Measurements from ENCODE around the gene KMT2D.

The KMT2D gene

DNA sequence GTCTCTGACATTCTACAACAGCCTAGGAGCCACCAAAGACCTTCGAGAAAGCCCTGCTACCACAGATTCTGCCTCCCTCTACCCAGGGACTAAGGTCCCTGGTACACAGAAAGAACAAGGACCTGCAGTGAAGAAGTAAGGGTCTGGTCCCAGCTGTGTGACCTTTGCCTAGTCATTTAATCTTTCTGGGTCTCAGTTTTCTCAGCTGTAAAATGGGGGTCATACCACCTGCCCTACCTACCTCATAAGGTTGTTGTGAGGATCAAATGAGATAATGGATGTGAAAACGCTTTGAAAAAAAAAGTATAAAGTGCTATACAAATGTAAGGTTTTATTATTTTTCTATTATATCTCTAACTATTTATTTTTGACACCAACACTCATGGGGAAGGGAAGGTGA is 36.8 kb downstream of the KMT2D start:
- no peak for TF ChIP-seq JUND (IDR thresholded peaks at IDR 0.05; ENCODE audit: low read depth)
- DNase-seq (ENCODE audit: low read depth in 1 of 2, low spot score in 1 of 2), result no peak
- in situ Hi-C loops (cut with HindIII; ENCODE audit: low pct_unique_long_range_greater_than_20kb, low sequenced_read_pairs), result no loop called here

DNA sequence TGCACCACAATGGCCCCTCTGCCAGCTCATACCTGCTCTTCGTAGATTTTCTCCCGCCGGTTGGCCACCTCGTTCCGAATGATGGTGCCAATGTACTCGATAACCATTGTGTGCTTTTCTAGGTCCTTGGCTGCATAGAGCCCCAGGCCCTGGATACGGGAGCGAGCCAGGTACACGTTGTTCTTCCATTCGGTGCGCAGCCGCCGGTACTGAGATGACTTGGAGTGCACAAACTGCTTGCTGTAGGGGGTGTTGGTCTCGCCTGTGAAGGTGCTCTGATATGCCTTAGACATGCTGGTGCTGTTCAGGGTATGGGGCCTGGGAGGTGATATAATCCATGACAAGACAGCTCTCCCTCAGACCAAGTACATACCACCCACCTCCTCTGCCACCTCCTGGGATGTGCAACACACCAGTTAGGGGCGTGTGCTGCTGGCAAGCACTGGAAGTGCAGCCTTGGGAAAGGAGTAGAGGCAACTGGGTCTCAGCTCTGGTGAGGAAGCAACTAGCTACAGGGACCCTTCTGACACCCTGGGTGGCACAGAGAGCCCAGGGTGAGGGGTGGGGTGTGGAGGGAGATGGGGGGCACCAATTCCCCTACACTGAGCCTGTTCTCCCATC is 37.9 kb downstream of the KMT2D start:
- no peak for DNase-seq (ENCODE audit: low read depth in 1 of 2, low spot score in 1 of 2)
- TF ChIP-seq JUND (IDR thresholded peaks at IDR 0.05; ENCODE audit: low read depth), result no peak
- in situ Hi-C loops (cut with HindIII; ENCODE audit: low pct_unique_long_range_greater_than_20kb, low sequenced_read_pairs), result no loop called here

DNA sequence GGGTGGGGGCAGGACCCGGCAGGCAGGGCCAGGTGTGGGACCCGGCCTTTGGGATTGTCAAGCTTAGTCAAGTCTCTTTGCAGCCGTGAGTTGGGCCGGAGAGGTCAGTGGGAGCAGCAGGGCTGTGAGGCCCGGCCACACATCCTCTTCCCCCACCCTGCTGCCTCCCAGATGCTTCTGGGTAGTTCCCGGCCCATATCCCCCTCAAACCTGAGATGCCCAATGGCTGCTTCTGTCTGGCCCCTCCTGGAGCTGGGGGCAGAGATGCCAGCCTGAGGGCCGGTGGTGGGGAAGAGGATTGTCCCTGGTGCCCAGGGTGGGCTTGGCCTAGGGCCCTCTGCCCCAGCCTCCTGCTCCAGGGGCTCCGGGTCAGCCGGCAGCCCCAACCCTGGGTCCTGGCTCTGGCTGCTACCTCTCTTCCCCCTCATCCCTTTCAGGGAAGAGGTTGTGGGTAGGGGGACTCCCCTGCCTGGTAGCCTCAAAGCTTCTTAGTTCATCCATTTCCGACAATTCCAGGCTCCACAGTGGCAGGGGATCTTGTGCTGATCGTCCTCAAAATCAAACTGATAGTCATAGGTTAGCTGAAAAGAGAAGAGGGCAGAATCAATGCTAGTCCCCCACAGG is 39.2 kb downstream of the KMT2D start:
- in situ Hi-C loops (cut with HindIII; ENCODE audit: low pct_unique_long_range_greater_than_20kb, low sequenced_read_pairs), result no loop called here
- no peak for TF ChIP-seq JUND (IDR thresholded peaks at IDR 0.05; ENCODE audit: low read depth)
- DNase-seq (ENCODE audit: low read depth in 1 of 2, low spot score in 1 of 2), result no peak

DNA sequence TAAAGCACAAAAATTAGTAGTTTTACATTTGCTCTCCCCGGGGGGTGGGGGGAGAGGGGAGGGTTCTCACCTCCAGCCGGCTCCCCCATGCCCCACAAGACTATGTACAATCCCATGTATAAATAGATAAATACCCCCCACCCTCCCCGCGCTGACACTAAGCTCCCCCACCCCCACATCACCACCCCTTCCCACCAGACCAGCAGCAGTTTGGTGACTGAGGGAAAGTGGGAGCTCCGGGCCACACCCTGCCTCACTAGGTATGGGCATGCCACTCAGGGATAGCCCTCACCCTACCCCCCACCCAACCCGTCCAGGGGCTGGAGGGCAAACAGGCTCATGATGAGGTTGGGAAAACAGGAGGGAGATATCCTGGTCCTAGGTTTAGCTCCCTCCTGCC is 40.2 kb downstream of the KMT2D start:
- DNase-seq (ENCODE audit: low read depth in 1 of 2, low spot score in 1 of 2), result no peak
- TF ChIP-seq JUND (IDR thresholded peaks at IDR 0.05; ENCODE audit: low read depth), result no peak
- in situ Hi-C loops (cut with HindIII; ENCODE audit: low pct_unique_long_range_greater_than_20kb, low sequenced_read_pairs), result no loop called here

DNA sequence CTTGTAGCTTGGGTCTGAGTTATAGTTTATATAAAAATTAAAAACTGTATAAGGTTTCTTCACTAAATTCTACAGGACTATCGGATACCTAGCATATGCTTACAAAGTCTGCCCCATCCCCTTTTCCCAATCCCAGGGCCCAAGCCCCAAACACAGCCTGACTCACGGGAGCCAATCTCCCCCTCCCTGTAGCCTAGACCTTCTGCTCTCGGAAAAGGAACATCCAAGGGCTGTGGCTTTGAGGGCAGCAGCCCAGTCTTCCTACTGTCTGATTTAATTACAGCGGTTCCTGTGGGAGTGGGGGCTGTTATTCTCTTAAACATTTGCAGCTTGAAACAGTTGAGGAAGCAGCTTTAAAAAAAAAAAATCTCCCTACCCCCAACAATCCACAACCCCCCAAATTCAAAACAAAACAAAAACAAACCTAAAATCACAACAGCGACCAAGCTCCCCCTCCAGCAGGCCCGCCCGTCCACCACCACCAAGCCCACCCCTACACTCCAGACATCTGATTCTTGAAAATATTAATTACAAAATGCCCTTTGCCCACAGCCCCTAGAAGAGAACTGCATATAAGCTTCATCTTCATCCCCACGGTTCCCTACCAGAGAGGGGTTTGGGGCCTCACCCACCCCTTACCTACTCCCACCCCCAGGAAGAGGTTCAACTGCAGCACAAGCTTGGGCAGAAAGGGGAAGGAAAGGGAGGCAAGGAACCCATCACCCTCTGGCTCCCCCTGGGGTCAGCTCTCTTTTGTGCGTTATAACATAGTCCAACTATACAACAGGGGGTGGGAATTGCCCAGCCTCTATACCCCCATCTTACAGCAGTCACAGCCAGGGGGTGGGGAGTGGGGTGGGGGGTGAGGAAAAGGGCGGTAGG is 40.9 kb downstream of the KMT2D start:
- in situ Hi-C loops (cut with HindIII; ENCODE audit: low pct_unique_long_range_greater_than_20kb, low sequenced_read_pairs), result no loop called here
- no peak for TF ChIP-seq JUND (IDR thresholded peaks at IDR 0.05; ENCODE audit: low read depth)
- DNase-seq (ENCODE audit: low read depth in 1 of 2, low spot score in 1 of 2), result peak in 1 of 2 experiments; percentile 47

DNA sequence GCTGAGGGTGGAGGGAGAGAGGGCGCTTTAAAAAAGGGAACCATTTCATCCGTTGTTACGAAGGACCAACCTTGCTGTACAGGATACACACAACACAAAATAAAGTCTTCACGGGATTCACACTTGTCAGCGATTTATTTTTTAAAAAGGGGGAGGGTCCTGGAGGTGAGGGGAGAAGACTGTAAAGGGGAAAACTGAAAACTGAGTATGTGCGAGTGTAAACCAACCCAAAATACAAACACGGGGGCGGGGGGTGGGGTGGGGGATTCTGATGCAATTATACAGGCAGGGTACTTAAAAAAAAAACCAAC is 41.5 kb downstream of the KMT2D start:
- in situ Hi-C loops (cut with HindIII; ENCODE audit: low pct_unique_long_range_greater_than_20kb, low sequenced_read_pairs), result no loop called here
- DNase-seq (ENCODE audit: low read depth in 1 of 2, low spot score in 1 of 2), result no peak
- TF ChIP-seq JUND (IDR thresholded peaks at IDR 0.05; ENCODE audit: low read depth), result no peak

DNA sequence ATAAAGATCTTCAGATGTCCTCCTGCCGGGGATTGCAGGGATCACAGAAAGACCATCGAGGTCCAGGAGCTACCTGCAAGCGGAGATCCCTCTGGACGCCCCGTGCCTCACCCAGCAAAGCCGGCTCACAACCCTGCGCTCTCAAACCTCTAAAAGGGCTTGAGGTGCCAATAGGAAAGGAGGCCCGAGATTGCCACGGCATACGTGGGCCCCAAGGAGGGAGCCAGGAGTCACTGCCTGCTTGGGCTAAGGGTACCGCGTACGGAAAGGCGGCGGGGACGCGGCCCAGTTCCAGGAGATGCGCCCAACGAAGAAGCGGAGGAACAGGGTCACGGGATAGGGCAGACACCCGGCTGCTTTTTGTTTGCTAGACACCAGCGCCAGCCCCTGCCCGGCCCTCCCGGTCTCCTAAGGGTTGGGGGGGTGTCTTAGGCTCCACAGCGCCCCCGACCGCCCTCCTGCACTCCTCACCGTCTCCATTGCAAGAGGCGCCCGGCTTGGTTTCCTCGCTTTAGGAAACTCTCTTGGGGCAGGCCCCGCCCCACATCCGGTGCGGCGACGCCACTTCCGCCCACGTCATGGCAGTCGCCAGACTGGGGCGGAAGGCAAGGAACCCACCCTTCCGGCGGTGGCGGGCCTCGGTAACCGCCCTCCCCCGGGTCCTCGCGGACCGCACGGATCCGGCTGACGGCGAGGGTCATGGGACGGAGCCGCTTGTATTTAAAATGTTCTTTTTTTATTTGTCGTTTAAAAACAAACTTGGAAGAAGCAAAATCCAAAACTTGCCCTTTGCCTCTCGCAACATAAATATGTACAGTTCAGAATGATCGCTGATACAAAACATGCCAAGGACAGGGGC is 42.1 kb downstream of the KMT2D start, which contains the start of gene PRKAG1:
TSS of gene PRKAG1 (minus strand) at position 516 of the 859 bp plus-strand sequence. CDS start at position 480, 36 bp downstream.
- TF ChIP-seq JUND (IDR thresholded peaks at IDR 0.05; ENCODE audit: low read depth), result no peak
- in situ Hi-C loops (cut with HindIII; ENCODE audit: low pct_unique_long_range_greater_than_20kb, low sequenced_read_pairs), result no loop called here

DNA sequence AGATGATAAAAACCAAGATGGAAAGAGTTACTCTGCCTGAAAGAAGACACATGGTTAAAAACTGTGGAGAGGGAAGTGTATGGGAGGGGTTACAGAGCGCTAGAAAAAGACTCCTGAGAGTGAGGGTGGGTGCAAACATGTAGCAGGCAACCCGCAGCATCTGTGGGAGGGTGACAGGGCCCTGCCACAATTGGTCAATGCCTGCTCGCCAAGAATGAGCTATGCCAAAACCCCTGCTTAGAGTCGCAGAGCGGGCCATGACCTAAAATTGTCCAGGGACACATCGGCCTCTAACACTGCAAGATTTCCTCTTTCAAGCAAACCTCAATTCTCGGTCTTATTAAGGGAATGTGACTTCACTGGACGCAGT is 42.7 kb downstream of the KMT2D start:
- DNase-seq (ENCODE audit: low read depth in 1 of 2, low spot score in 1 of 2), result no peak
- no peak for TF ChIP-seq JUND (IDR thresholded peaks at IDR 0.05; ENCODE audit: low read depth)
- in situ Hi-C loops (cut with HindIII; ENCODE audit: low pct_unique_long_range_greater_than_20kb, low sequenced_read_pairs), result no loop called here

More for the DNA sequence above, 42.1 kb downstream of the KMT2D start, which contains the start of gene PRKAG1:
- peak; percentile 98 for DNase-seq (ENCODE audit: low read depth in 1 of 2, low spot score in 1 of 2)

DNA sequence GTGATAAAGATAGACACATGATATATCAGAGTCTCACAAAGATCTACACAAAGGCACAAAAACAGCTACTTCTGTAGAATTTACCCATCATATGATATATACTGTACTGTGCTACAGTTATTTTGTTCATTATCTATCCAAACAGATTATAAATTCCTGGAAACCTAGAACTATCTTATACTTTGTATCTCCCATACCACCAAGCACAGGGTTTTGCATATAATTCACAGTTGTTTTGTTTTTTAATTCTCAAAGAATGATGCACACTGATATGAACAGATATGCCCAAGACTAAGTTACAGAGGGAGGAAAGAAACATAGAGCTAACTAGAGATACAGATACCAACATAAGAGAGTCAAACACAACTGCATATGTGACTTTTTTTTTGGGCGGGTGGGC is 45.4 kb downstream of the KMT2D start:
- in situ Hi-C loops (cut with HindIII; ENCODE audit: low pct_unique_long_range_greater_than_20kb, low sequenced_read_pairs), result no loop called here
- no peak for DNase-seq (ENCODE audit: low read depth in 1 of 2, low spot score in 1 of 2)
- TF ChIP-seq JUND (IDR thresholded peaks at IDR 0.05; ENCODE audit: low read depth), result no peak

DNA sequence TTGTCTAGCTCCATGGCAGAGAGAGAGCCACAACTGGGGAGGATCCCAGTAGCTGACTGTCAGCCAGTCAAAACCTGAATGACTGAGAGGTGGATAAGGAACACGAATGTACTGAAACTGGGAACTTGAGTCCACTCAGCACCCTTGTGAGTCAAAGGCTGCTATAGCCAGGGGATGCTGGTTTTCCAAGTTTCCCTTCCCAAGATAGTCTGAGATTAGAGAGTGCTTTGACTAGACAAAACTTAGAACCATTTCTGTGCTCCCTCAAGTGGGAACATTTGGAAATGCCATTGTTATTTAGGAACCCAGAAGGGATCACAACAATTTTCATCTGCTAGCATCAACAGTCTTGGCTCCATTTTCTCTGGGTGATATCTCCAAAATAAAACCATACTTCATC is 46.0 kb downstream of the KMT2D start:
- in situ Hi-C loops (cut with HindIII; ENCODE audit: low pct_unique_long_range_greater_than_20kb, low sequenced_read_pairs), result no loop called here
- DNase-seq (ENCODE audit: low read depth in 1 of 2, low spot score in 1 of 2), result peak in 1 of 2 experiments; percentile 43
- no peak for TF ChIP-seq JUND (IDR thresholded peaks at IDR 0.05; ENCODE audit: low read depth)

DNA sequence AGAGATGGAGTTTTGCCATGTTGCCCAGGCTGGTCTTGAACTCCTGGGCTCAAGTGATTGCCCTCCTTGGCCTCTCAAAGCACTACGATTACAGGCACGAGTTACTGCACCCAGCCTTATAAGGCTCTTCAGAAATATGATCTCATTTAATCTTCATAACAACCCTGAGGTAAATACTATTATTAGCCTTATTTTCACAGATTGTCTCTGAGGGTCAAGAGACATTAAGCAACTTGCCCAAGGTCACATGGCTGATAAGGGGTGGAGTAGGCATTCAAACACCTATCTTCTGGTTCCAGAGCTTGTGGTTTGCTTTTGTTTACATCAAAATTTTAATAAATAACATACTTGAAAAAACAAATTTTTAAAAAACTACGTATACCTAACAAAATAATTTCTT is 47.2 kb downstream of the KMT2D start:
- TF ChIP-seq JUND (IDR thresholded peaks at IDR 0.05; ENCODE audit: low read depth), result no peak
- no peak for DNase-seq (ENCODE audit: low read depth in 1 of 2, low spot score in 1 of 2)
- in situ Hi-C loops (cut with HindIII; ENCODE audit: low pct_unique_long_range_greater_than_20kb, low sequenced_read_pairs), result no loop called here

DNA sequence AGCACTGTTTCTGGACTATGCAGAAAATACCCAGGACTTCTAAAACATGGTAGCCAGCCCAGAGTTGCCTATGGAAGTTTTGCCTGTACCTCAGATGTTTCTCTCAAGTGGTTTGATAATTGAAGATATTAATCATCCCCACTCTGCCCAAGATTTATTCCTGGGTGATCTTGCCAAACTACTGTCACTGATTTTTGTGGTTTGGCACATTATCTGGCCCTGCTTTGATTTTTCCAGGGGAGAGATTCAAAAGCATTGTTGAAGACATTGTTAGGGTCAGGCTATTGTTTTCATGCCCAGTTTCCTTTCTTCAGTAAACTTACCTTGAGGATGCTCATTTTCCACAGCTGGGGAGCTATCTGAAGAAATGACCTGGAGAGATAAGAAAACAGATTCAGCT is 47.9 kb downstream of the KMT2D start:
- TF ChIP-seq JUND (IDR thresholded peaks at IDR 0.05; ENCODE audit: low read depth), result no peak
- no peak for DNase-seq (ENCODE audit: low read depth in 1 of 2, low spot score in 1 of 2)
- in situ Hi-C loops (cut with HindIII; ENCODE audit: low pct_unique_long_range_greater_than_20kb, low sequenced_read_pairs), result no loop called here
